ENCODE data around the gene COL26A1.
"Not testable (repeated sequence)": the region's sequence is repeated elsewhere in the genome, so short reads cannot be mapped to it uniquely, and the experiment has no call there.

Gene COL26A1

DNA sequence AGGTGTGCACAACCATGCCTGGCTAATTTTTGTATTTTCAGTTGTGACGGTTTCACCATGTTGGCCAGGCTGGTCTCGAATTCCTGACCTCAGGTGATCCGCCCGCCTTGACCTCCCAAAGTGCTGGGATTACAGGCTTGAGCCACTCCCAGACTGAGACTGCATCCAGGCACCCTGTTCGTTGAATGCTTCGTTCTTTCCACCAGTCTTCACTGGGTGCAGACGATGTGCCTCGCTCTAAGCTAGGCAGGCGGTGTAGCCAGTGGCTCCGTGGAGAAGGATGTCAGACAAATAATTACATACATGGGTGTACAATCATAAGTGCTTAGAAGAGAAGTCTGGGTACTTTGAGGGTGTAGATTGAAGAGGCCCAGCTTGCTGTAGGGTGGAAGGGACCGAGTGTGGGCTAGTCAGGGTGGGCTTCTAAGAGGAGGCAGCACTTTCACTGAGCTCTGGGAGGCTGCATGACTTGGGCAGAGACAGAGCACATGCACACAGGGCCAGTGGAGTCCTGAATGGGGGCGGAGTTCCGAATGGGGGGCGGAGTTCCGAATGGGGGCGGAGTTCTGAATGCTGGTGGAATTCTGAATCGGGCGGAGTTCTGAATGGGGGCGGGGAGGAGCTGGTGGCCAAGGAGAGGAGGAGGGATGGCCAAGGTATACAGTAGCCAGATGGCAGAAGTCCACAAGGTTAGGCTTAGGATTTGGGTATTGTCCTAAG lies 74.3 kb downstream of the COL26A1 start:
- DNase-seq (ENCODE audit: low read depth in 2 of 2, low spot score in 1 of 2) = no peak

DNA sequence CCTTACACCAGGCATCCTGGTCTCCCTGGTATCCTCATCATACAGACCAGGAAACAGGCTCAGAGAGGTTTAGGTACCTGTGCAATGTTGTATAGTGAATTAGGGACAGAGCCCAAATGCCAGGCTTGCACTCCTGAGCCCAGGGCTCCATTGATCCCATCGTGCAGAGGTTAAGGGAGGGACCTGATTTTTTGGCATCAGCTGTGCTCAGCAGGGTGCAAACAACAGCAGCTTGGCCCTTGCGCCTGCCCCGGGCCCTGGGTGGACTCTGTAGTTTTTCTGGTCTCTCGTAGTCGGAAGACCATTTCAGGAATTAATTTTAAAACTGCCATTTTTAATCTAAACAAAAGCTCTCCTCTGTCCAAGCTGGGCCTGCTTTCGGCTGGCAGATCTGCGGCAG lies 79.2 kb downstream of the COL26A1 start:
- DNase-seq (ENCODE audit: low read depth in 2 of 2, low spot score in 1 of 2) = no peak

- DNase-seq (ENCODE audit: low read depth in 2 of 2, low spot score in 1 of 2) = no peak
These were observed 79.9 kb downstream of the COL26A1 start for GRCh38 chr7:101442426-101443070.

DNA sequence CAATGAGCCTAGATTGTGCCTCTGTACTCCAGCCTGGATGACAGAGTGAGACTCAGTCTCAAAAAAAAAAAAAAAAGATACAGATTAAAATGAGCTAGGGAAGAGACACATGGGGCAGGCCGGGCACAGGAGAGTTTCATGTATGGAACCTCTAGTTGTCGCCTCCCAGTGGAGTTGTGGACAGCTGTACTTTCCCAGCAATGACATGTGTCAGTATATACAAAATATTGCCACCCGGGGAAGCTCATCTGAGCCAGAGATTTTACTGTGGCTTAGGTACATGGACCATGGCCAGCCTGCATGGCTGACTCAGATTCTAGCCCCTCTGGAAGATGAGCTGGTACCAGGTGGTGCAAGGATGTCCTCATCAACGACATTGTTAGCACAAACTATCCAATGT lies 87.4 kb downstream of the COL26A1 start:
- no peak for DNase-seq (ENCODE audit: low read depth in 2 of 2, low spot score in 1 of 2)

GRCh38 chr7:101453617-101454016 lies 90.9 kb downstream of the COL26A1 start:
- DNase-seq (ENCODE audit: low read depth in 2 of 2, low spot score in 1 of 2) = no peak

DNA sequence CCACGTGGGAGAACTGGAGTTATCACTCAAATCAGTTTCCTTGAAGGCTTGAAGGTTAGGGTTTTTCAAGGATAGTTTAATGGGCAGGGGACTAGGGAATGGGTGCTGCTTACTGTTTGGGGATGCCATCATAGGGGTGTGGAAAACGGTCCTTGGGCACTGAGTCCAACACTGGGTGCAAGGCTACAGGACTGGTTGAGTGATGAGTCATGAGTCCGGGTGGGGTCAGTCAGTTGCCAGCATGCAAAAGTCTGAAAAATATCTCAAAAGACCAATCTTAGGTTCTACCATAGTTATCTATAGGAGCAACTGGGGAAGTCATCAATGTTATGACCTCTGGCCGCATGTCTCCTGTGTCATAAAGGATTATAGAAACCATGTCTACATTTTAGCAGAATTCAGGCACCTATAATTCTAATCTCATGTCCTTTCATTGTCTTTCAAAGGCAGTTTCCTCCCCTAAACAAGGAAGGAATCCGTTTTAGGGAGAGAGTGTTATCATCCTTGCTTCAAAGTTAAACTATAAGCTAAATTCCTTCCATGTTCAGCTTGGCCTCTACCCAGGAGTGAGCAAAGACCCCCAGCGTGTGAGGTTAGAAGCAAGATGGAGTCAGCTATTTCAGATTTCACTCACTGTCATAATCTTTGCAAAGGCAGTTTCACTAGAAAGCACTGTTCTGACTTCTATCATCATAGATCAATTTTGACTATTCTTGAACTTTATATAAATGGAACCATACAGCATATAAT lies 94.5 kb downstream of the COL26A1 start:
- no peak for DNase-seq (ENCODE audit: low read depth in 2 of 2, low spot score in 1 of 2)

DNA sequence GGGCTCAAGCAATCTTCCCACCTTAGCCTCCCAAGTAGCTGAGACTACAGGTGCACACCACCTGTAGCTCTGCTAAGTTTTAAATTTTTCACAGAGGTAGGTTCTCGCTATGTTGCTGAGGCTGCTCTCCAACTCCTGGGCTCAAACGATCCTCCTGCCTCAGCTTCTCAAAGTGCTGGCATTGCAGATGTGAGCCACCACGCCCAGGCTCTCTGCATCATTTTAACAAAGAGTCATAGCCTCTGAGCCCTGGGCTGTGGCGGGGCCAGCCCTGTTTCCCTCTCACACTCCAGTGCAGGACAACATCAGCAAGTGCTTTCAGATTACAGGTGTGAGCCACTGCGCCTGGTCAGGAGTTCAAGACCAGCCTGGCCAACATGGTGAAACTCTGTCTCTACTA lies 102.5 kb downstream of the COL26A1 start:
- DNase-seq (ENCODE audit: low read depth in 2 of 2, low spot score in 1 of 2) = no peak

DNA sequence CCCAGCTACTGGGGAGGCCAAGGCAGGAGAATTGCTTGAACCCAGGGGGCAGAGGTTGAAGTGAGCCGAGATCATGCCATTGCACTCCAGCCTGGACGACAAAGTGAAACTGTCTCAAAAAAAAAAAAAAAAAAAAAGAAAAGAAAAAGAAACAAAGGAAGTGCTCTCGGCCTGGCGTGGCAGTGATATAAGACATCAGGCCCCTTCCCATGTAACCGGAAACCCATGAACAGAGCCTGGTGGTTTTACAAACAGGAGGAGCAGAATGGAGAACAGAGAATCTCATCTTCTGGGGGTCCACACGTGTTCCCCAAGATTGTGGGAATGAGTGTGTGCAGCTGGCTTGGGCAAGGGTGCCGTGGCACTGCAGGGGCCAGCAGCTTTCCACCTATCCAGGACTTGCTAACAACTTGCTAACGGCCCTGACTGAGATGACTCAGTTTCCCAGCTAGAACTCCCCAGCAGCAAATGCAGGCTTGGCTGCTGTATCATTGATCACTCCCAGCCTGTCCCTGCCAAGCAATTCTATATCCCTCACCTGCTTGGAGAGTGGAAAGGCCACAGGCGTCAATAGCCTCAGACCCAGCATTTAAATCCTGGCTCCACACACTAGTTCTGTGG lies 103.0 kb downstream of the COL26A1 start:
- DNase-seq (ENCODE audit: low read depth in 2 of 2, low spot score in 1 of 2) = no peak

GRCh38 chr7:101466871-101467270 lies 104.2 kb downstream of the COL26A1 start:
- DNase-seq (ENCODE audit: low read depth in 2 of 2, low spot score in 1 of 2) = no peak

DNA sequence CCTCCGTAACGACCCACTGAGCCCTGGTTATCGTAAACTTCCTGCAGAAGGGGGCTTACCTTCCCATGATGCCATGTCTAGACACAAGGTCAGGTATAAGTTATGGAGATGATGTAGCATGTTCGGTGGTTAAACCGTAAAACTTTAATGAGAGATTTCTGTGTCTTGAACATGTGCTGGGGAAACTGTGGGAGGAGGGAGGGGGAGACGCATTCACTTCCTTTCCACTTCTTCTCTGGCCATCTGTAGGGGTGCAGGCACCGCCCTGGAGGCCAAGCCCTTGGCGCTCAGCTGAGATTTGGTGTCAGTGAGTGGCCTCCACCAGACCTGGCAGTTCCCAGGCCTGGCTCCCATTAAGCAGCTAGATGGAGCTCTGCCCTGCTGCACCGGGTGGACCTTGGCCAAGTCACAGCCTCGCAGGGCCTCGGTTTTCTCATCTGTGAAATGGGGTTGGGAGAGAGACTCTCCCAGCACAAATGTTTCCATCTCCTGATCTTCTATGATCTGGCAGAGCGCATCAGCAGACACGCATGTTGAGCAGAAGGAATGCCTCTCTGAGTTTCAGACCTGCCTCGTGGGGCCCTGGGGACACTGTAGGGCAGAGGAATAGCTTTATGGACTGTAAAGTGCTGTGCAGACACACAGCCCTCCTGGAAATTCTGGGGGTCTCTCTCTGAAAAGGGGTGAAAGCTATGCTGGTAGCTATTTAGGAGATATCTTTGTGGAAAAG lies 106.0 kb downstream of the COL26A1 start:
- no peak for DNase-seq (ENCODE audit: low read depth in 2 of 2, low spot score in 1 of 2)

- no peak for DNase-seq (ENCODE audit: low read depth in 2 of 2, low spot score in 1 of 2)
These were observed 108.2 kb downstream of the COL26A1 start for GRCh38 chr7:101470668-101471487.

DNA sequence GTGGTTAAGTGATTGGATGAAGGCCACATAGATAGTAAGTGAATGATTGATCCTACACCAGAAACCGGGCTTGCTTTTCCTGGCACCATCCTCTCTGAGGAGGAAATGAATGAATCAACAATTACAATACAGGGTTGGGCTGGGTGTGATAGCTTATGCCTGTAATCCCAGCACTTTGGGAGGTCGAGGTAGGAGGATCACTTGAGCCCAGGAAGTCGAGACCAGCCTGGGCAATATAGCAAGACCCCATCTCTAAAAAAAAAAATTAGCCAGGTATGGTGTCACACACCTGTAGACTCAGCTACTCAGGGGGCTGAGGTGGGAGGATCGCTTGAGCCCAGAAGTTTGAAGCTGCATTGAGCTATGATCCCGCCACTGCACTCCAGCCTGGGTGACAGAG lies 111.5 kb downstream of the COL26A1 start:
- DNase-seq (ENCODE audit: low read depth in 2 of 2, low spot score in 1 of 2) = no peak

GRCh38 chr7:101475691-101476090 lies 113.0 kb downstream of the COL26A1 start:
- DNase-seq (ENCODE audit: low read depth in 2 of 2, low spot score in 1 of 2) = not testable (repeated sequence)

DNA sequence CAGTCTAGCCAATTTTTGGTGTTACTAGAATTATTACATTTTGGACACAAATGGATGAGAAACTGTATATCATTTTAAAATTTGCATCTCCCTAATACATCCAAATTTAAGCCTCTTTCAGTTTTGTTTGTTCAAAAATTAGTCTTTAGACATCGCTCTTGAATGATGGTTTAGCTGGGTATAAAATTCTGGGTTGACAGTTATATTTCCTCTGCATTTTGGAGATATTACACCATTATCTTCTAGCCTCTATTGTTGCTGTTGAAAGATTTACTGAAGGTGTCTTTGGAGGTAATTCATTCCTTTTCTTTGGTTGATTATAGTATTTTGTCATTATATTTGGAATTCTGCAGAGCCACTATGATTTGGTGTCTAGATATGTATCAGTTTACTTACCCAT lies 116.5 kb downstream of the COL26A1 start:
- DNase-seq (ENCODE audit: low read depth in 2 of 2, low spot score in 1 of 2) = no peak

- DNase-seq (ENCODE audit: low read depth in 2 of 2, low spot score in 1 of 2) = not testable (repeated sequence)
These were observed 123.4 kb downstream of the COL26A1 start for GRCh38 chr7:101486056-101486432.

- no peak for DNase-seq (ENCODE audit: low read depth in 2 of 2, low spot score in 1 of 2)
These were observed 123.9 kb downstream of the COL26A1 start for GRCh38 chr7:101486433-101487104.

DNA sequence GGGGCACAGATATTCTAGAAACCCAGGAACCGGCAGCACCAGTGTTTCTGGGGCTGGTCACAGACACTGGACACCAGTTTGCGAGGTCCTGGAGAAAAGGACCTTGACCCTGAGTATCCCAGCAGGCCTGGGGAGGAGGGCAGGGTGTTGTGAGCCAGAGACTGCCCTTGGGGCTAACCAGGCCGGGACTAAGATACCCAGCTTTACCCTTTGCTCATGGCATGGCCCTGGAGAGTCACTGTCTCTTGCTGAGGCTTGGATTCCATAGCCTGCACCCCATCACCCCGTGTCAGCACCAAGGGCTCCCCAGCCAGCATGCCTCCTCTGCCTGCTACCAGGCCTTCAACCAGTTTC lies 124.4 kb downstream of the COL26A1 start:
- DNase-seq (ENCODE audit: low read depth in 2 of 2, low spot score in 1 of 2) = no peak

- DNase-seq (ENCODE audit: low read depth in 2 of 2, low spot score in 1 of 2) = no peak
These were observed 125.1 kb downstream of the COL26A1 start for GRCh38 chr7:101487753-101488152.

DNA sequence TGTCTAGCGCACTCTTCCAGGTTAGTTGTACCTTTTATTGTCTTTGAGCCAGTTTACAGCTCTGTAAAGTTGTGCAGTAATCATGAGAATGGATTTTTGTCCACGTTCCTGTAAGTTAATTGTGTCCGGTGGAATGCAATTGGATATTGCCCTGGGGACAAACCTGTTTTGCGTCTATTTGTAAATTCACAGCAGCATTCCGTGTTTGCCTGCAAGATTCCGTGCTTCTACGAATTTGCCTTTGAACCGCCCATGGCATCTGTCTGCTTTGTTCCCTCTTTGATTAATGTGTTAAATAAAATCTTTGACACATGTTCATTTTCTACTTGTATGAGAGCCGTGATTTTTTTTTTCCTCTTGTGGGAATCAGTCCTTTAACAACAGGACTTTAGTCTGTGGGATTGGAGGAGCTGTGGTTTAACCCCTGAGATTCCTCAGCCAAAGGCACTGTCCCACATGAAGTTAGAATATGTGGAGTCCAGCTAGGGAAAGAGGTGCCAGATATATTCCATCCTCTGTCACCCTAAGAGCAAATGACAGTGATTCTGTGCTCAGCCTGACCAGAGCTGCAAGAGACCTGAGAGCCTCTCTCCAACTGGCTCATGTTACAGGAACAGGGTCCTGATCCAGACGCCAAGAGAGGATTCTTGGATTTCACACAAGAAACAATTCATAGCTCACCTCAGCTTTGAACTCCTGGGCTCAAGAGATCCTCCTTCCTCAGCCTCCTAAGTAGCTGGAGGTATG lies 126.3 kb downstream of the COL26A1 start:
- DNase-seq (ENCODE audit: low read depth in 2 of 2, low spot score in 1 of 2) = no peak
